Neutrophil (primary cell): ENCODE results near the gene PER1.

Source experiments
- H3K27ac ChIP-seq: fragments of 200-600 bp; sonication (generic); 2 replicates; pipeline ENCODE4 v1.5.1; 2016; ENCODE audit warnings: mild to moderate bottlenecking, moderate library complexity
- H3K27me3 ChIP-seq: fragments of 200-600 bp; sonication (generic); 2 replicates; pipeline ENCODE4 v1.6.0; 2016; ENCODE audit warnings: mild to moderate bottlenecking
- H3K36me3 ChIP-seq: fragments of 200-600 bp; sonication (generic); 2 replicates; pipeline ENCODE4 v1.5.1; 2017
- H3K4me1 ChIP-seq, 2 experiments: fragments of 200-600 bp in 1 of 2; sonication (generic) in 1 of 2; 1 replicate in 1 of 2; 2 replicates in 1 of 2; pipeline versions ENCODE4 v1.5.1 to v1.6.1; 2013 to 2016; ENCODE audit warnings: low read depth in 1 of 2, low read length in 1 of 2, mild to moderate bottlenecking in 1 of 2, moderate library complexity in 1 of 2; ENCODE audit not compliant: control insufficient read depth in 1 of 2, insufficient read depth in 1 of 2
- H3K4me3 ChIP-seq, 2 experiments: fragments of 200-600 bp in 1 of 2; sonication (generic) in 1 of 2; 1 replicate in 1 of 2; 2 replicates in 1 of 2; pipeline ENCODE4 v1.5.1; 2013 to 2016; ENCODE audit warnings: low read depth in 1 of 2, low read length in 1 of 2, mild to moderate bottlenecking in 1 of 2, moderate library complexity in 1 of 2
- H3K9me3 ChIP-seq: fragments of 200-600 bp; sonication (generic); 2 replicates; pipeline ENCODE4 v1.5.1; 2016
- CTCF ChIP-seq: fragments of 200-600 bp; sonication (generic); IDR thresholded peaks from 2 replicates; pipeline ENCODE4 v1.5.1; 2016; ENCODE audit warnings: antibody characterized with exemption

PER1 gene

GRCh38 chr17:8096541-8096940 is 55.7 kb downstream of the PER1 start:
- Histone ChIP-seq H3K27me3 (peaks cover 53% of the 10 kb centered on the region), H3K36me3 (no peaks in the 10 kb centered on the region), H3K4me1 (no peaks in the 10 kb centered on the region), H3K9me3 (no peaks in the 10 kb centered on the region), H3K4me3 (no peak overlapping the region), H3K27ac (no peak overlapping the region)
- no peak for TF ChIP-seq CTCF

- Histone ChIP-seq H3K27me3 (peaks cover 65% of the 10 kb centered on the region), H3K4me3 (no peak overlapping the region), H3K36me3 (no peaks in the 10 kb centered on the region), H3K9me3 (no peaks in the 10 kb centered on the region), H3K4me1 (no peaks in the 10 kb centered on the region), H3K27ac (no peak overlapping the region)
- TF ChIP-seq CTCF = no peak
Observed at GRCh38 chr17:8095361-8095760, 56.8 kb downstream of the PER1 start.

- peaks cover 84% of the 10 kb centered on the region for H3K27me3 ChIP-seq
- no peaks in the 10 kb centered on the region for H3K36me3 ChIP-seq
- no peak overlapping the region for H3K27ac ChIP-seq
- H3K4me1 ChIP-seq = no peaks in the 10 kb centered on the region
- no peak overlapping the region for H3K4me3 ChIP-seq
- no peak for TF ChIP-seq CTCF
- H3K9me3 ChIP-seq = no peaks in the 10 kb centered on the region
Observed at GRCh38 chr17:8091033-8091687, 61.0 kb downstream of the PER1 start.
